Spleen (tissue), 11 donors: Measurements from ENCODE around the gene SH3GLB1. TPM values are rescaled to one million over a fixed set of nuclear protein-coding genes. Genes with fewer than 3 reads are reported as not detected.

Source experiments
- DNase-seq: peaks from one replicate; pipeline ENCODE4 v3.0.0-alpha.2; 2020
- H3K27ac ChIP-seq, 8 donors: fragments of 200-600 bp; sonication (generic) in 7 of 8; 1 replicate in 4 of 8; 2 replicates in 4 of 8; pipeline versions ENCODE4 v1.5.0 to v1.8.0; 2016 to 2021; ENCODE audit warnings: inconsistent platforms in 4 of 8, mild to moderate bottlenecking in 4 of 8, moderate library complexity in 1 of 8
- H3K27me3 ChIP-seq, 7 donors: fragments of 200-600 bp; sonication (generic) in 6 of 7; replicated peaks in 1 of 7; 1 replicate in 4 of 7; 2 replicates in 3 of 7; pipeline versions ENCODE4 v1.5.0 to v1.8.0; 2016 to 2021; ENCODE audit warnings: inconsistent platforms in 3 of 7, mild to moderate bottlenecking in 1 of 7
- H3K36me3 ChIP-seq, 6 donors: fragments of 200-600 bp; sonication (generic) in 5 of 6; 1 replicate in 4 of 6; 2 replicates in 2 of 6; pipeline versions ENCODE4 v1.5.0 to v1.8.0; 2016 to 2021; ENCODE audit warnings: inconsistent platforms in 2 of 6
- H3K4me1 ChIP-seq, 6 donors: fragments of 200-600 bp; sonication (generic) in 5 of 6; 1 replicate in 3 of 6; 2 replicates in 3 of 6; pipeline versions ENCODE4 v1.5.0 to v1.8.0; 2016 to 2021; ENCODE audit warnings: inconsistent platforms in 3 of 6
- H3K4me3 ChIP-seq, 8 donors: fragments of 200-600 bp; sonication (generic) in 7 of 8; 1 replicate in 4 of 8; 2 replicates in 4 of 8; pipeline versions ENCODE4 v1.5.0 to v1.8.0; 2016 to 2021; ENCODE audit warnings: inconsistent platforms in 4 of 8, mild to moderate bottlenecking in 4 of 8, moderate library complexity in 2 of 8
- H3K9me3 ChIP-seq, 8 donors: fragments of 200-600 bp; sonication (generic) in 7 of 8; 1 replicate in 4 of 8; 2 replicates in 4 of 8; pipeline versions ENCODE4 v1.5.0 to v1.8.0; 2016 to 2021; ENCODE audit warnings: inconsistent platforms in 4 of 8
- POLR2A ChIP-seq, 3 donors: fragments of 450-650 bp; IDR thresholded peaks; one replicate each; pipeline ENCODE4 v1.5.1; 2017; ENCODE audit warnings: antibody characterized with exemption in 3 of 3, mild to moderate bottlenecking in 1 of 3
- POLR2AphosphoS5 ChIP-seq, 3 donors: sonication (generic); formaldehyde crosslinking; IDR thresholded peaks; one replicate each; pipeline ENCODE4 v1.5.1; 2017; ENCODE audit warnings: antibody characterized with exemption in 3 of 3
- WGBS, 5 donors: extraction: QIAGEN DNeasy Blood & Tissue Kit in 3 of 5; methylation state at CpG; one replicate each; pipeline versions ENCODE4 v1.1.5 to v1.1.7; 2013 to 2018; 5-methylcytosine and 5-hydroxymethylcytosine counted together
- intact Hi-C: fragments of 100-400 bp; cut with DNase I; formaldehyde crosslinking; loops from one replicate; pipeline ENCODE4 v1.15.0; 2023; ENCODE audit warnings: low total_unique reads
- polyA plus RNA-seq, 3 donors: library from polyadenylated mRNA; stranded (reverse); fragments of 200-250 nt; gene quantifications; one replicate each; pipeline ENCODE4 v1.2.1, GENCODE V29; 2013
- total RNA-seq, 7 donors: library from RNA; depleted of rRNA in 3 of 7; stranded (reverse); fragments of >200 nt in 3 of 7; fragmentation: NEBNext Ultra II Directional in 4 of 7; extraction: Animal tissue kit (Norgen Biotek cat#: 25700) in 4 of 7; gene quantifications; one replicate each; pipeline versions ENCODE4 v1.1.0 to v1.2.1, GENCODE V29; 2016 to 2021
- TF ChIP-seq, protein P1 (sequence below), 11 experiments: fragments of 200-600 bp in 7 of 11; fragments of 450-650 bp in 4 of 11; sonication (generic) in 4 of 11; IDR thresholded peaks in 8 of 11; conservative IDR thresholded peaks in 3 of 11; 1 replicate in 7 of 11; 2 replicates in 4 of 11; pipeline versions ENCODE4 v1.4.0 to v1.8.0; 2016 to 2021; ENCODE audit warnings: antibody characterized with exemption in 11 of 11, inconsistent platforms in 4 of 11, mild to moderate bottlenecking in 1 of 11
- donor health status: healthy with polysubstance abuse.
- donor health status: DM: no; HTN: no; CAD: no; lungs with moderate emphysema.
- donor health status: DM: no; HTN: no; CAD: no.
- donor health status: Bipolar disorder and iron deficiency.
- donor health status: healthy.
- donor health status: DM: no; HTN: no; CAD: no.
- donor health status: DM: yes; HTN: yes; CAD: no.

Gene SH3GLB1
- total and polyA plus RNA-seq, 10 donors, result 20.2 to 122 (median 86.2) TPM

- Histone ChIP-seq H3K27me3 (no peaks in the 10 kb centered on the region), H3K9me3 (peaks cover 0 to 15% (median 3%) of the 10 kb centered on the region in 8 donors), H3K36me3 (no peaks in the 10 kb centered on the region), H3K4me3 (no peak overlapping the region), H3K4me1 (no peaks in the 10 kb centered on the region), H3K27ac (no peak overlapping the region)
- 81 to 97% (median 84%) methylated on average over 1 of the region's 1 CpG for WGBS, 5 donors
- no peak for DNase-seq
- TF ChIP-seq, protein P1, sequence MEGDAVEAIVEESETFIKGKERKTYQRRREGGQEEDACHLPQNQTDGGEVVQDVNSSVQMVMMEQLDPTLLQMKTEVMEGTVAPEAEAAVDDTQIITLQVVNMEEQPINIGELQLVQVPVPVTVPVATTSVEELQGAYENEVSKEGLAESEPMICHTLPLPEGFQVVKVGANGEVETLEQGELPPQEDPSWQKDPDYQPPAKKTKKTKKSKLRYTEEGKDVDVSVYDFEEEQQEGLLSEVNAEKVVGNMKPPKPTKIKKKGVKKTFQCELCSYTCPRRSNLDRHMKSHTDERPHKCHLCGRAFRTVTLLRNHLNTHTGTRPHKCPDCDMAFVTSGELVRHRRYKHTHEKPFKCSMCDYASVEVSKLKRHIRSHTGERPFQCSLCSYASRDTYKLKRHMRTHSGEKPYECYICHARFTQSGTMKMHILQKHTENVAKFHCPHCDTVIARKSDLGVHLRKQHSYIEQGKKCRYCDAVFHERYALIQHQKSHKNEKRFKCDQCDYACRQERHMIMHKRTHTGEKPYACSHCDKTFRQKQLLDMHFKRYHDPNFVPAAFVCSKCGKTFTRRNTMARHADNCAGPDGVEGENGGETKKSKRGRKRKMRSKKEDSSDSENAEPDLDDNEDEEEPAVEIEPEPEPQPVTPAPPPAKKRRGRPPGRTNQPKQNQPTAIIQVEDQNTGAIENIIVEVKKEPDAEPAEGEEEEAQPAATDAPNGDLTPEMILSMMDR (IDR thresholded peaks at IDR 0.05 in 8 of 11, conservative IDR thresholded peaks at IDR 0.05 in 3 of 11), result no peak
- intact Hi-C loops, result no loop called here
Observed at GRCh38 chr1:86764523-86764922, 60.1 kb downstream of the SH3GLB1 start.

DNA sequence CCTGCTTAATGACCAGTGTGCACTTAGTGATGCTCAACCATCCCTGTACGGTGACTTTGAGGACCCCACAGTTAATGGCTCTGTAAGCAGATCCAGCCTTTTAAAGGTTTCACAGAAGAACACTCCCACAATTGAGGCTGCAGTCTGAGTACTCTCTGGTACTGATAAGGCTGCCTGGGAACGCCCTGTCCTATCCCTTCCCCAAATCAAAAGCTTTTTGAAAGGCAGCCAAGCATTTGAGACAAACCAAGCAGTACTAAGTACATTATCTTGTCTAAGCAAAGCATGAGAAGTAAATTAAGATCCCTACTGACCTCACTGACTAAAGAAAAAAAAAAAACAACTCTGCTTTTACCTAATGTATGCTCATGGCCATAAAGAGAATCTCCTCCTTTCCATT is 60.7 kb downstream of the SH3GLB1 start:
- no peaks in the 10 kb centered on the region for H3K4me1 ChIP-seq

GRCh38 chr1:86765674-86766073 is 61.3 kb downstream of the SH3GLB1 start:
- Histone ChIP-seq H3K4me3 (no peak overlapping the region), H3K27ac (no peak overlapping the region), H3K9me3 (peaks cover 0 to 10% (median 3%) of the 10 kb centered on the region in 8 donors), H3K36me3 (no peaks in the 10 kb centered on the region), H3K4me1 (no peaks in the 10 kb centered on the region), H3K27me3 (no peaks in the 10 kb centered on the region)
- WGBS, 5 donors, result 91 to 98% (median 95%) methylated on average over 2 of the region's 2 CpGs
- intact Hi-C loops, result no loop called here
- TF ChIP-seq POLR2AphosphoS5 (IDR thresholded peaks at IDR 0.05), result no peak
- no peak for TF ChIP-seq POLR2A (IDR thresholded peaks at IDR 0.05)
- TF ChIP-seq, protein P1 (IDR thresholded peaks at IDR 0.05 in 8 of 11, conservative IDR thresholded peaks at IDR 0.05 in 3 of 11), result no peak
- no peak for DNase-seq

More for the DNA sequence above, 60.7 kb downstream of the SH3GLB1 start:
- peaks cover 0 to 10% (median 3%) of the 10 kb centered on the region in 8 donors for H3K9me3 ChIP-seq
- H3K36me3 ChIP-seq, result no peaks in the 10 kb centered on the region
- H3K27me3 ChIP-seq, result no peaks in the 10 kb centered on the region
- 59 to 79% (median 67%) methylated on average over 2 of the region's 2 CpGs for WGBS, 5 donors
- no peak overlapping the region for H3K27ac ChIP-seq
- H3K4me3 ChIP-seq, result no peak overlapping the region
- no peak for DNase-seq
- TF ChIP-seq POLR2A (IDR thresholded peaks at IDR 0.05), result no peak
- TF ChIP-seq, protein P1 (IDR thresholded peaks at IDR 0.05 in 8 of 11, conservative IDR thresholded peaks at IDR 0.05 in 3 of 11), result no peak
- no peak for TF ChIP-seq POLR2AphosphoS5 (IDR thresholded peaks at IDR 0.05)
- intact Hi-C loops, result no loop called here

- no peak overlapping the region for H3K27ac ChIP-seq
- H3K9me3 ChIP-seq, result peaks cover 0 to 10% (median 3%) of the 10 kb centered on the region in 8 donors
- no peaks in the 10 kb centered on the region for H3K27me3 ChIP-seq
- H3K36me3 ChIP-seq, result no peaks in the 10 kb centered on the region
- H3K4me3 ChIP-seq, result no peak overlapping the region
- TF ChIP-seq POLR2A (IDR thresholded peaks at IDR 0.05), result no peak
- no peak for TF ChIP-seq POLR2AphosphoS5 (IDR thresholded peaks at IDR 0.05)
- TF ChIP-seq, protein P1 (IDR thresholded peaks at IDR 0.05 in 8 of 11, conservative IDR thresholded peaks at IDR 0.05 in 3 of 11), result no peak
- no peak for DNase-seq
- peaks cover 0 to 6% (median 3%) of the 10 kb centered on the region in 6 donors for H3K4me1 ChIP-seq
- intact Hi-C loops, result no loop called here
Observed at GRCh38 chr1:86768554-86768953, 64.2 kb downstream of the SH3GLB1 start.
